IPS-18a (cell line): ENCODE measurements around the gene TEAD1.

Experiments
- H3K27ac ChIP-seq: one replicate; pipeline ENCODE4 v1.5.1; 2013; ENCODE audit warnings: low read length
- H3K27me3 ChIP-seq: one replicate; pipeline ENCODE4 v1.6.1; 2013; ENCODE audit warnings: mild to moderate bottlenecking, low read length; ENCODE audit not compliant: control insufficient read depth, insufficient read depth
- H3K36me3 ChIP-seq: one replicate; pipeline ENCODE4 v1.6.1; 2013; ENCODE audit warnings: low read depth, low read length; ENCODE audit not compliant: control insufficient read depth
- H3K4me1 ChIP-seq: one replicate; pipeline ENCODE4 v1.6.1; 2013; ENCODE audit warnings: low read depth, low read length; ENCODE audit not compliant: control insufficient read depth
- H3K4me3 ChIP-seq: one replicate; pipeline ENCODE4 v1.5.1; 2013; ENCODE audit warnings: low read length
- H3K9ac ChIP-seq: one replicate; pipeline ENCODE4 v1.6.1; 2013; ENCODE audit warnings: mild to moderate bottlenecking, low read length, moderate library complexity
- H3K9me3 ChIP-seq: one replicate; pipeline ENCODE4 v1.6.1; 2013; ENCODE audit warnings: low read depth, low read length; ENCODE audit not compliant: control insufficient read depth

TEAD1 gene

GRCh38 chr11:12667646-12668045 is 6.6 kb upstream of the TEAD1 start:
- Histone ChIP-seq H3K9me3 (no peaks in the 10 kb centered on the region), H3K9ac (no peak overlapping the region), H3K27me3 (no peaks in the 10 kb centered on the region)

GRCh38 chr11:12668166-12668565 is 6.1 kb upstream of the TEAD1 start:
- H3K27ac ChIP-seq = no peak overlapping the region
- H3K36me3 ChIP-seq = no peaks in the 10 kb centered on the region
- peaks cover 1% of the 10 kb centered on the region for H3K27me3 ChIP-seq
- no peak overlapping the region for H3K4me3 ChIP-seq
- H3K9ac ChIP-seq = no peak overlapping the region
- H3K9me3 ChIP-seq = no peaks in the 10 kb centered on the region
- no peaks in the 10 kb centered on the region for H3K4me1 ChIP-seq

More at GRCh38 chr11:12667646-12668045, 6.6 kb upstream of the TEAD1 start:
- no peaks in the 10 kb centered on the region for H3K36me3 ChIP-seq
- no peak overlapping the region for H3K27ac ChIP-seq
- H3K4me1 ChIP-seq = no peaks in the 10 kb centered on the region
- no peak overlapping the region for H3K4me3 ChIP-seq

- Histone ChIP-seq H3K27ac (no peak overlapping the region), H3K4me1 (peaks cover 5% of the 10 kb centered on the region), H3K4me3 (no peak overlapping the region), H3K36me3 (no peaks in the 10 kb centered on the region), H3K9ac (no peak overlapping the region), H3K27me3 (peaks cover 9% of the 10 kb centered on the region), H3K9me3 (no peaks in the 10 kb centered on the region)
Measured at GRCh38 chr11:12669930-12670329, 4.3 kb upstream of the TEAD1 start.

GRCh38 chr11:12671370-12671769 is 2.9 kb upstream of the TEAD1 start:
- Histone ChIP-seq H3K9ac (no peak overlapping the region), H3K9me3 (no peaks in the 10 kb centered on the region), H3K4me1 (peaks cover 5% of the 10 kb centered on the region), H3K27me3 (peaks cover 9% of the 10 kb centered on the region), H3K27ac (no peak overlapping the region), H3K4me3 (no peak overlapping the region), H3K36me3 (no peaks in the 10 kb centered on the region)

GRCh38 chr11:12673601-12673923 is 659 bp upstream of the TEAD1 start:
- Histone ChIP-seq H3K27me3 (peaks cover 9% of the 10 kb centered on the region), H3K4me3 (peak overlapping the region; percentile 60), H3K9ac (peak overlapping the region; percentile 56), H3K9me3 (no peaks in the 10 kb centered on the region), H3K36me3 (no peaks in the 10 kb centered on the region), H3K27ac (no peak overlapping the region), H3K4me1 (peaks cover 16% of the 10 kb centered on the region)

GRCh38 chr11:12674571-12674935 is 332 bp downstream of the TEAD1 start:
- H3K4me1 ChIP-seq = peaks cover 26% of the 10 kb centered on the region
- no peaks in the 10 kb centered on the region for H3K36me3 ChIP-seq
- H3K27me3 ChIP-seq = peaks cover 12% of the 10 kb centered on the region
- no peaks in the 10 kb centered on the region for H3K9me3 ChIP-seq
- peak overlapping the region; percentile 46 for H3K4me3 ChIP-seq
- H3K9ac ChIP-seq = no peak overlapping the region
- H3K27ac ChIP-seq = no peak overlapping the region

- peaks cover 31% of the 10 kb centered on the region for H3K4me1 ChIP-seq
- H3K27me3 ChIP-seq = peaks cover 12% of the 10 kb centered on the region
- H3K4me3 ChIP-seq = peak overlapping the region; percentile 85
- no peak overlapping the region for H3K27ac ChIP-seq
- peak overlapping the region; percentile 84 for H3K9ac ChIP-seq
- H3K36me3 ChIP-seq = no peaks in the 10 kb centered on the region
- no peaks in the 10 kb centered on the region for H3K9me3 ChIP-seq
Measured at GRCh38 chr11:12674936-12675696, 895 bp downstream of the TEAD1 start.

- peak overlapping the region; percentile 84 for H3K9ac ChIP-seq
Measured at GRCh38 chr11:12675951-12676711, 1.9 kb downstream of the TEAD1 start.

GRCh38 chr11:12677131-12677530 is 2.9 kb downstream of the TEAD1 start:
- no peak overlapping the region for H3K27ac ChIP-seq
- H3K9me3 ChIP-seq = no peaks in the 10 kb centered on the region
- H3K9ac ChIP-seq = peak overlapping the region; percentile 84
- peaks cover 12% of the 10 kb centered on the region for H3K27me3 ChIP-seq
- no peaks in the 10 kb centered on the region for H3K36me3 ChIP-seq
- H3K4me1 ChIP-seq = peaks cover 49% of the 10 kb centered on the region
- H3K4me3 ChIP-seq = peak overlapping the region; percentile 85

More at GRCh38 chr11:12675951-12676711, 1.9 kb downstream of the TEAD1 start:
- Histone ChIP-seq H3K36me3 (no peaks in the 10 kb centered on the region), H3K27me3 (peaks cover 12% of the 10 kb centered on the region), H3K9me3 (no peaks in the 10 kb centered on the region), H3K4me1 (peaks cover 39% of the 10 kb centered on the region), H3K4me3 (peak overlapping the region; percentile 85), H3K27ac (no peak overlapping the region)

GRCh38 chr11:12678092-12678491 is 3.9 kb downstream of the TEAD1 start:
- Histone ChIP-seq H3K36me3 (no peaks in the 10 kb centered on the region), H3K27me3 (peaks cover 11% of the 10 kb centered on the region), H3K4me3 (peak overlapping the region; percentile 85), H3K27ac (no peak overlapping the region), H3K9me3 (no peaks in the 10 kb centered on the region), H3K9ac (no peak overlapping the region), H3K4me1 (peaks cover 59% of the 10 kb centered on the region)

GRCh38 chr11:12678991-12679390 is 4.8 kb downstream of the TEAD1 start:
- H3K9me3 ChIP-seq = no peaks in the 10 kb centered on the region
- peaks cover 63% of the 10 kb centered on the region for H3K4me1 ChIP-seq
- no peak overlapping the region for H3K9ac ChIP-seq
- H3K36me3 ChIP-seq = no peaks in the 10 kb centered on the region
- peaks cover 3% of the 10 kb centered on the region for H3K27me3 ChIP-seq
- no peak overlapping the region for H3K27ac ChIP-seq
- peak overlapping the region; percentile 41 for H3K4me3 ChIP-seq
